ACC112 (cell line): ENCODE data around the gene SLIT3.
A peak's percentile ranks its signal among the peaks of the same experiment; 100 is the strongest.

Experiments used
- H2AFZ ChIP-seq: fragments of 200-600 bp; sonication (generic); one replicate; pipeline ENCODE4 v1.6.0; 2017; ENCODE audit warnings: antibody characterized with exemption, low read length; ENCODE audit not compliant: unreplicated experiment
- H3K27ac ChIP-seq: fragments of 200-600 bp; sonication (generic); 2 replicates; pipeline ENCODE4 v1.5.1; 2014; ENCODE audit warnings: low read depth, mild to moderate bottlenecking, antibody characterized with exemption, low read length, moderate library complexity
- H3K27me3 ChIP-seq: fragments of 200-600 bp; sonication (generic); 2 replicates; pipeline ENCODE4 v1.6.1; 2014; ENCODE audit warnings: mild to moderate bottlenecking, antibody characterized with exemption, low read length, moderate library complexity, mixed read lengths; ENCODE audit not compliant: insufficient read depth
- H3K36me3 ChIP-seq: fragments of 200-600 bp; sonication (generic); 2 replicates; pipeline ENCODE4 v1.6.1; 2016; ENCODE audit warnings: mild to moderate bottlenecking, antibody characterized with exemption, low read length, moderate library complexity, mixed read lengths; ENCODE audit not compliant: insufficient read depth
- H3K4me1 ChIP-seq: fragments of 200-600 bp; sonication (generic); one replicate; pipeline ENCODE4 v1.6.1; 2016; ENCODE audit warnings: low read length, mixed read lengths; ENCODE audit not compliant: insufficient read depth, unreplicated experiment, control insufficient read depth
- H3K4me3 ChIP-seq: fragments of 200-600 bp; sonication (generic); 2 replicates; pipeline ENCODE4 v1.5.1; 2014; ENCODE audit warnings: mild to moderate bottlenecking, low read depth, low read length
- H3K79me2 ChIP-seq: fragments of 200-600 bp; sonication (generic); one replicate; pipeline ENCODE4 v1.6.0; 2016; ENCODE audit warnings: low read length; ENCODE audit not compliant: control insufficient read depth, unreplicated experiment, insufficient read depth

The SLIT3 gene

GRCh38 chr5:169300468-169301385, at the start of gene SLIT3:
Gene SLIT3, minus strand, starts transcription at chr5:169301139. Its CDS starts 430 bp downstream, at chr5:169300709.
- Histone ChIP-seq H3K27me3 (peaks cover 12% of the 10 kb centered on the region; the same call in 1 of the 2 replicates), H2AFZ (peak within 1 kb of the TSS; percentile 83), H3K27ac (no peak within 1 kb of the TSS), H3K36me3 (no peaks in the 10 kb centered on the region), H3K4me1 (peaks cover 28% of the 10 kb centered on the region), H3K79me2 (no peaks in the 10 kb centered on the region), H3K4me3 (peak within 1 kb of the TSS; percentile 82)

DNA sequence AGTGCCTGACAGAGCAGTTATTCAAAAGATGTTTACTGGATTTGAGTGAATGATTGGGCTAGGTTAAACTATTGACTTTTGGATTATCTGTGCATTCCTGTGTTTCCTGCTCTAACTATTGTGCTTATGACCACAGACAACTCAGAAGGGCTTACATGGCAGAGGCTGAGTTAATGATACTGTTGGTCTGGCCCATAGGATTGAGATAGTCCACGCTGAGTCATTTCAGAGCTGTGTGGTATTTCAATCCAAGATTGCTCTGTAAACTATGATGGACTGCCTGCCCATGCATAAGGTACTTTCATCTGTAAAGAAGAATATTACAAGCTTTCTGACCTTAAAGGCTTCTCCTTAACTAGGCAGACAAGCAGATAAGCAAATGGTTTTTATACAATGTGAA, 49.1 kb upstream of the SLIT3 start:
- Histone ChIP-seq H2AFZ (no peak overlapping the region), H3K27me3 (no peaks in the 10 kb centered on the region; the same call in 1 of the 2 replicates), H3K4me1 (peaks cover 43% of the 10 kb centered on the region), H3K27ac (peak overlapping the region; percentile 82), H3K36me3 (no peaks in the 10 kb centered on the region), H3K4me3 (peak overlapping the region; percentile 25; the same call in 1 of the 2 replicates), H3K79me2 (no peaks in the 10 kb centered on the region)

- H3K4me1 ChIP-seq = peaks cover 30% of the 10 kb centered on the region
- no peak overlapping the region for H2AFZ ChIP-seq
- H3K4me3 ChIP-seq = no peak overlapping the region
- H3K27me3 ChIP-seq = no peaks in the 10 kb centered on the region; the same call in 1 of the 2 replicates
- no peak overlapping the region for H3K27ac ChIP-seq
- no peaks in the 10 kb centered on the region for H3K79me2 ChIP-seq
- no peaks in the 10 kb centered on the region for H3K36me3 ChIP-seq
Measured at GRCh38 chr5:169347786-169348185, 46.8 kb upstream of the SLIT3 start.

- Histone ChIP-seq H3K27me3 (no peaks in the 10 kb centered on the region; the same call in 1 of the 2 replicates), H3K27ac (no peak overlapping the region), H3K36me3 (no peaks in the 10 kb centered on the region), H3K4me3 (no peak overlapping the region), H3K79me2 (no peaks in the 10 kb centered on the region), H2AFZ (no peak overlapping the region), H3K4me1 (peaks cover 5% of the 10 kb centered on the region)
Measured at GRCh38 chr5:169344629-169345028, 43.7 kb upstream of the SLIT3 start.

DNA sequence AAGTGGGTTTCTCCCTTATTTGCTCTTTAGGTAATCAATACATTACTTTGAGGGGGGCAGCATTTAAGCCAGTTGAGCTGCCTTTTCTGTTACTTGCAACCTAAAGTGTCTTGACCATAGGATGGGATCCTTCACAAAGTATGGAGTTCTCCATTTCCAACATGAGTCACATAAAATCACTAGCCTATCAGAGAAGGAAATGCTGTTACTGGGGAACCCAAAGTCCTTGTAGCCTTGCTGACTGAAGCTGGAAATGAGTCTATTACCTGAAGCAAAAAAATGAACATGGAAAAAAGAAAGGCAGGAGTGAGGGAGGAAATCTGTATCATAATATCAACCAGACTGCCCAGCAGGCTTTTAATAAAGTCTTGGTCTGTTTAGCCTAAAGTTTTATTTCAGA, 42.8 kb upstream of the SLIT3 start:
- no peaks in the 10 kb centered on the region for H3K36me3 ChIP-seq
- H3K4me3 ChIP-seq = no peak overlapping the region
- H3K79me2 ChIP-seq = no peaks in the 10 kb centered on the region
- no peak overlapping the region for H2AFZ ChIP-seq
- no peaks in the 10 kb centered on the region; the same call in 1 of the 2 replicates for H3K27me3 ChIP-seq
- H3K27ac ChIP-seq = no peak overlapping the region
- H3K4me1 ChIP-seq = no peaks in the 10 kb centered on the region

GRCh38 chr5:169341556-169341955, 40.6 kb upstream of the SLIT3 start:
- Histone ChIP-seq H3K27me3 (no peaks in the 10 kb centered on the region; the same call in 1 of the 2 replicates), H2AFZ (no peak overlapping the region), H3K79me2 (no peaks in the 10 kb centered on the region), H3K4me3 (no peak overlapping the region), H3K36me3 (no peaks in the 10 kb centered on the region), H3K4me1 (no peaks in the 10 kb centered on the region), H3K27ac (no peak overlapping the region)

GRCh38 chr5:169339869-169340268, 38.9 kb upstream of the SLIT3 start:
- H3K79me2 ChIP-seq = no peaks in the 10 kb centered on the region
- no peak overlapping the region for H3K27ac ChIP-seq
- H3K27me3 ChIP-seq = no peaks in the 10 kb centered on the region
- no peak overlapping the region for H3K4me3 ChIP-seq
- H3K36me3 ChIP-seq = no peaks in the 10 kb centered on the region
- no peaks in the 10 kb centered on the region for H3K4me1 ChIP-seq
- no peak overlapping the region for H2AFZ ChIP-seq

DNA sequence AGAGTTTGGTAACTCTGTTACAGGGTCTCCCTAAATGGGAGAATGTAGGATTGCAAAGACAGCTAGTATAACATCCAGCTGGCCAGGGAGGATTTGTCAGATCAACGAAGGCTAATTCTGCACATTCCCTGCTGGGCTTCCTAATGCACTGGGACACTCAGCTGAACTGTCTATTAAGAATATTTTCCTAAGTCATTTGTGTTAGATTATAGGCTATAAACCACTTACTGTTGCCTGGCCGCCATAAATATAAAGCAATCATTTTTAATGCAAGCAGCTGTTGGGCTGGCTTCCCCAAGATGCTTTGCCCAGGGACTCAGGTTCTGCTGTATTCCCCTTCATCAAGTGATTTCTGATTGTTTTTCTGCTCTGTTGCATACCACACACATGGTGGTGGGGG, 35.3 kb upstream of the SLIT3 start:
- H3K4me3 ChIP-seq = no peak overlapping the region
- no peaks in the 10 kb centered on the region for H3K4me1 ChIP-seq
- H2AFZ ChIP-seq = no peak overlapping the region

DNA sequence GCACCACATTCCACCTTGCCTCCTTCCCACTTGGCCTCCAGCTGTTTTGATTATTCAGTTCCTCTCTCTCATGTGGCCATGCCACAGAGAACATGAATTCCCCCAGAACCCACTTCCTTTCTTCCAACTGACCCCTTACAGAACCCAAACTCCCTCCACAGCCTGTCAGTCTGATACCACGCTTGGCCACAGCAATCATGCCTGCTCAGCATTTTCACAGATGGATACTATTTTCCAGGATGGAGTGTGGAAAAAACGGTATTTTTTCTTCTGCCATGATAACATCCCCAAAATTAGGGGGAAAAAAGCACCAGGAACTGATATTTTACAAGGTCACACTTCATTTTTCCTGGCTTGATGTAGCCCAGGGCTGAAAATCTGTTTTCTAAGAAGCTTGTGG, 34.9 kb upstream of the SLIT3 start:
- Histone ChIP-seq H3K27me3 (no peaks in the 10 kb centered on the region), H2AFZ (no peak overlapping the region), H3K36me3 (no peaks in the 10 kb centered on the region), H3K27ac (no peak overlapping the region), H3K4me1 (no peaks in the 10 kb centered on the region), H3K4me3 (no peak overlapping the region), H3K79me2 (no peaks in the 10 kb centered on the region)

More for the DNA sequence above, 35.3 kb upstream of the SLIT3 start:
- H3K27ac ChIP-seq = no peak overlapping the region
- H3K27me3 ChIP-seq = no peaks in the 10 kb centered on the region
- no peaks in the 10 kb centered on the region for H3K79me2 ChIP-seq
- no peaks in the 10 kb centered on the region for H3K36me3 ChIP-seq

GRCh38 chr5:169333518-169333917, 32.6 kb upstream of the SLIT3 start:
- no peaks in the 10 kb centered on the region for H3K4me1 ChIP-seq
- no peaks in the 10 kb centered on the region for H3K27me3 ChIP-seq
- H3K27ac ChIP-seq = no peak overlapping the region
- no peaks in the 10 kb centered on the region for H3K79me2 ChIP-seq
- H3K4me3 ChIP-seq = no peak overlapping the region
- H2AFZ ChIP-seq = no peak overlapping the region
- no peaks in the 10 kb centered on the region for H3K36me3 ChIP-seq

DNA sequence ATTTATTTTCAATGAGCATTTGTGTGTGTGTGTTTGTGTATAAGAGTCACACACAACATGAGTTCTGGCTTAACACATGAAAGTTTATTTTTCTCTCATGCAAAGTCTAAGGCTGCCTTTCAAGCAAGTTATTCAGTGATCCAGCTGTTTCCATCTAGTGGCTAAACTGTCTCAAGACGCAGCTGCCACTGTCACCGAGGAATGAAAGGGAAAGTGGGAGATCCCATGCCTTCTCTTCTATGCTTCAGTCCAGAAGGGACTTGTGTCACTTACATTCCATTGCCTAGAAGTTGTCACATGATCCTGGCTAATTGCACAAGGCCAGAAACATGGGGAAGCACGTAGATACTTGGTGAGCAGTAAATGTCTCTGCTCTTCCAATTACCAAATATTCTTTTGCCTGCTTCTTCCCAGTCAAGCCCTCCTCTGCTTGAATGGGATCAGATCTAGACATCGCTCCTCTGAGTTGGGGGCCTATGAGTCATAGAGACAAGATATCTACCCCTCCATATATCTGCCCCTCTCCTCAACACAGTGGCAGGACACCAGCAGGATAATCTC, 30.4 kb upstream of the SLIT3 start:
- H3K4me3 ChIP-seq = no peak overlapping the region
- H3K36me3 ChIP-seq = no peaks in the 10 kb centered on the region
- H3K27ac ChIP-seq = no peak overlapping the region
- no peaks in the 10 kb centered on the region for H3K27me3 ChIP-seq
- no peaks in the 10 kb centered on the region for H3K4me1 ChIP-seq
- no peaks in the 10 kb centered on the region for H3K79me2 ChIP-seq
- H2AFZ ChIP-seq = no peak overlapping the region
